Upper lobe of right lung (tissue), 1 donor: ENCODE results near the gene GRK4. TPM values are rescaled to one million over a fixed set of nuclear protein-coding genes. Genes with fewer than 3 reads are reported as not detected.
"Not testable (repeated sequence)": the region's sequence is repeated elsewhere in the genome, so short reads cannot be mapped to it uniquely, and the experiment has no call there.

Experiments
- ATAC-seq: fragments of 200-7000 bp; cut with Tn5 transposase; one replicate; pipeline ENCODE4 v1.9.1; 2020; ENCODE audit warnings: mild to moderate bottlenecking, moderate library complexity
- DNase-seq: peaks from one replicate; pipeline ENCODE4 v3.0.0-alpha.2; 2020
- H3K27ac ChIP-seq: fragments of 200-600 bp; one replicate; pipeline ENCODE4 v1.8.0; 2022
- H3K27me3 ChIP-seq: fragments of 200-600 bp; one replicate; pipeline ENCODE4 v1.8.0; 2022; ENCODE audit warnings: mild to moderate bottlenecking
- H3K36me3 ChIP-seq: fragments of 200-600 bp; one replicate; pipeline ENCODE4 v1.8.0; 2022
- H3K4me1 ChIP-seq: fragments of 200-600 bp; one replicate; pipeline ENCODE4 v1.8.0; 2022
- H3K4me3 ChIP-seq: fragments of 200-600 bp; one replicate; pipeline ENCODE4 v1.8.0; 2022; ENCODE audit warnings: mild to moderate bottlenecking
- H3K9me3 ChIP-seq: fragments of 200-600 bp; one replicate; pipeline ENCODE4 v1.8.0; 2022
- CTCF ChIP-seq: fragments of 200-600 bp; IDR thresholded peaks from one replicate; pipeline ENCODE4 v1.8.0; 2022; ENCODE audit warnings: antibody characterized with exemption
- intact Hi-C: fragments of 100-400 bp; cut with DNase I; formaldehyde crosslinking; loops from one replicate; pipeline ENCODE4 v1.11.0; 2022
- total RNA-seq: library from RNA; stranded (reverse); fragmentation: NEBNext Ultra II Directional; extraction: Animal tissue kit (Norgen Biotek cat#: 25700); gene quantifications from one replicate; pipeline ENCODE4 v1.2.1, GENCODE V29; 2021
- donor health status: DM: no; HTN: yes; CAD: no; lungs with severe emphysema.

Gene GRK4
- total RNA-seq, 1 donor from 2014 or later, result 8.0 TPM

- intact Hi-C loops, result no loop called here
- ATAC-seq (peak; percentile 75), DNase-seq (peak; percentile 78)
- Histone ChIP-seq H3K4me3 (peak overlapping the region; percentile 34), H3K4me1 (peaks cover 9% of the 10 kb centered on the region), H3K36me3 (no peaks in the 10 kb centered on the region), H3K27ac (no peak overlapping the region), H3K9me3 (no peaks in the 10 kb centered on the region), H3K27me3 (no peaks in the 10 kb centered on the region)
- TF ChIP-seq CTCF, result peak; percentile 83
Measured at GRCh38 chr4:3047464-3048286, 84.3 kb downstream of the GRK4 start.

DNA sequence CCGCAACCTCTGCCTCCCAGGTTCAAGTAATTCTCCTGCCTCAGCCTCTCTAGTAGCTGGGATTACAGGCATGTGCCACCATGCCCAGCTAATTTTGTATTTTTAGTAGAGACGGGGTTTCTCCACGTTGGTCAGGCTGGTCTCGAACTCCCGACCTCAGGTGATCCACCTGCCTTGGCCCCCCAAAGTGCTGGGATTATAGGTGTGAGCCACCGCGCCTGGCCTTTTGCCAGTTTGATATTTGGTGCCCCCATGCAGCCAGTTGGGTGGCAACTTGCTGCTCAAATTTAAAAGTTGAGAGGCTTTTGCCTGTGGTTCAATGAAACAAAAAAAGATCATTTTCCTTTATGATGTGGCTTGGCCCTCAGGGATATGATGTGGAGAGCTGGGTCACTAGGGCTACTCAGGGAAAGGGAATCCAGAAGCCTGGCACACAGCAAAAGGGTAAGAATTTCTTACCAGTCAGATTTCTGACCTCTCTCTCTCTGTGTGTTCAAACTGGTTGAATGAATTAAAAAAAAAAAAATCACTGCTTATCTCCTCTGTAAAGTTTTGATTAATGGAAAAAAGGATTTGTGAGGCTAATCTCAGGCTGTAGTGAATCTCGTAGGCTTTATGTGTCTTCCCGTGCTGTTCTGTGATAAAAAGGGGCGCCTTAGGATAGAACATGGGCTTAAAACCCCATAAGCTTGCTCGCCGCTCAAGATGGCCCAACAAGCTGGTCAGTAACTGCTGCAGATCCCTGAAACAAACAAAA, 87.9 kb downstream of the GRK4 start:
- intact Hi-C loops, DNase-seq, ATAC-seq: not testable (repeated sequence)

GRCh38 chr4:3054169-3054759, 90.9 kb downstream of the GRK4 start:
- ATAC-seq (no peak), DNase-seq (no peak)
- intact Hi-C loops, result no loop called here
- no peaks in the 10 kb centered on the region for H3K4me1 ChIP-seq
- H3K9me3 ChIP-seq, result no peaks in the 10 kb centered on the region
- no peak overlapping the region for H3K27ac ChIP-seq
- TF ChIP-seq CTCF, result no peak
- no peaks in the 10 kb centered on the region for H3K36me3 ChIP-seq
- no peaks in the 10 kb centered on the region for H3K27me3 ChIP-seq
- H3K4me3 ChIP-seq, result no peak overlapping the region

More for the DNA sequence above, 87.9 kb downstream of the GRK4 start:
- not testable (repeated sequence) for H3K4me3 ChIP-seq, H3K27me3 ChIP-seq, H3K9me3 ChIP-seq, H3K27ac ChIP-seq, H3K36me3 ChIP-seq, H3K4me1 ChIP-seq

GRCh38 chr4:3059943-3060342, 96.6 kb downstream of the GRK4 start:
- DNase-seq (no peak), ATAC-seq (no peak)
- H3K27me3 ChIP-seq, result no peaks in the 10 kb centered on the region
- H3K4me3 ChIP-seq, result no peak overlapping the region
- no peaks in the 10 kb centered on the region for H3K4me1 ChIP-seq
- no peak overlapping the region for H3K27ac ChIP-seq
- intact Hi-C loops, result no loop called here
- H3K9me3 ChIP-seq, result no peaks in the 10 kb centered on the region
- TF ChIP-seq CTCF, result no peak
- H3K36me3 ChIP-seq, result no peaks in the 10 kb centered on the region

DNA sequence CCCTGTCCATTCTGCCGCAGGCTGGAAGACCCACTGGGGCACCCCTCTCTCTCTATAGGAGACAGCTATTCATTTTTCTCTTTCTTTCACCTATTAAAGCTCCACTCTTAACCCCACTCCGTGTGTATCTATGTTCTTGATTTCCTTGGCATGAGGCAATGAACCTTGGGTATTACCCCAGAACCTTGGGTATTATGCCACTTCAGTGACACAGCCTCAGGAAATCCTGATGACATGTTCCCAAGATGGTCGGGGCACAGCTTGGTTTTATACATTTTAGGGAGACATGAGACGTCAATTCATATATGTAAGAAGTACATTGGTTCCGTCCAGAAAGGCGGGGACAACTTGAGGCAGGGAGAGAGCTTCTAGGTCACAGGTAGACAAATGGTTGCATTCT, 97.6 kb downstream of the GRK4 start:
- Histone ChIP-seq H3K4me1 (no peaks in the 10 kb centered on the region), H3K4me3 (no peak overlapping the region), H3K9me3 (no peaks in the 10 kb centered on the region), H3K27ac (no peak overlapping the region), H3K36me3 (no peaks in the 10 kb centered on the region), H3K27me3 (no peaks in the 10 kb centered on the region)
- DNase-seq (no peak), ATAC-seq (no peak)
- intact Hi-C loops, result no loop called here
- no peak for TF ChIP-seq CTCF

- ATAC-seq, result peak; percentile 67
- TF ChIP-seq CTCF, result no peak
Measured at GRCh38 chr4:3062471-3062870, 99.1 kb downstream of the GRK4 start.

More at GRCh38 chr4:3062471-3062870, 99.1 kb downstream of the GRK4 start:
- no peak for DNase-seq
- intact Hi-C loops, result no loop called here
- no peaks in the 10 kb centered on the region for H3K27me3 ChIP-seq
- no peak overlapping the region for H3K27ac ChIP-seq
- H3K4me3 ChIP-seq, result no peak overlapping the region
- H3K36me3 ChIP-seq, result no peaks in the 10 kb centered on the region
- no peaks in the 10 kb centered on the region for H3K4me1 ChIP-seq
- H3K9me3 ChIP-seq, result no peaks in the 10 kb centered on the region
